GM21360 (cell line): ENCODE measurements around the gene SNTB2.
"Not testable (repeated sequence)": the region's sequence is repeated elsewhere in the genome, so short reads cannot be mapped to it uniquely, and the experiment has no call there.

ENCODE experiments used
- ATAC-seq: cut with Tn5 transposase; IDR thresholded peaks from one replicate; pipeline ENCODE4 v1.9.1; 2021; ENCODE audit warnings: mild to moderate bottlenecking, moderate library complexity; ENCODE audit not compliant: unreplicated experiment

SNTB2 gene

GRCh38 chr16:69277413-69277812 lies 90.4 kb downstream of the SNTB2 start:
- no peak for ATAC-seq

- ATAC-seq: no peak
Measured at GRCh38 chr16:69283851-69284250, 96.9 kb downstream of the SNTB2 start.

GRCh38 chr16:69285240-69285639 lies 98.3 kb downstream of the SNTB2 start:
- ATAC-seq: no peak

GRCh38 chr16:69286941-69287713 lies 100.2 kb downstream of the SNTB2 start:
- no peak for ATAC-seq

GRCh38 chr16:69291657-69292056 lies 104.7 kb downstream of the SNTB2 start:
- ATAC-seq: not testable (repeated sequence)

- no peak for ATAC-seq
Measured at GRCh38 chr16:69293401-69293800, 106.4 kb downstream of the SNTB2 start.

GRCh38 chr16:69294051-69294450 lies 107.1 kb downstream of the SNTB2 start:
- ATAC-seq: no peak

- not testable (repeated sequence) for ATAC-seq
Measured at GRCh38 chr16:69296771-69297170, 109.8 kb downstream of the SNTB2 start.

GRCh38 chr16:69298261-69298660 lies 111.3 kb downstream of the SNTB2 start:
- no peak for ATAC-seq

GRCh38 chr16:69301187-69301586 lies 114.2 kb downstream of the SNTB2 start:
- no peak for ATAC-seq

- ATAC-seq: no peak
Measured at GRCh38 chr16:69301861-69302260, 114.9 kb downstream of the SNTB2 start.

GRCh38 chr16:69302301-69302700 lies 115.3 kb downstream of the SNTB2 start:
- no peak for ATAC-seq

- ATAC-seq: no peak
Measured at GRCh38 chr16:69306031-69306430, 119.1 kb downstream of the SNTB2 start.

- ATAC-seq: no peak
Measured at GRCh38 chr16:69307091-69307490, 120.1 kb downstream of the SNTB2 start.

- no peak for ATAC-seq
Measured at GRCh38 chr16:69307856-69308255, 120.9 kb downstream of the SNTB2 start.

GRCh38 chr16:69309316-69309715 lies 122.4 kb downstream of the SNTB2 start:
- no peak for ATAC-seq

GRCh38 chr16:69310653-69311532 lies 123.9 kb downstream of the SNTB2 start, which contains the start of gene VPS4A:
TSS of gene VPS4A (plus strand) at chr16:69311350. CDS start at chr16:69311512, 162 bp downstream.
- peak; percentile 93 for ATAC-seq

GRCh38 chr16:69311533-69312387 lies 124.8 kb downstream of the SNTB2 start:
- ATAC-seq: peak; percentile 38

- no peak for ATAC-seq
Measured at GRCh38 chr16:69313469-69313868, 126.5 kb downstream of the SNTB2 start.

- no peak for ATAC-seq
Measured at GRCh38 chr16:69314534-69314933, 127.6 kb downstream of the SNTB2 start.
